GM12878 (cell line): ENCODE data around the gene TRIM46. TPM values are rescaled to one million over a fixed set of nuclear protein-coding genes. Genes with fewer than 3 reads are reported as not detected.
A peak's percentile ranks its signal among the peaks of the same experiment; 100 is the strongest.

Experiments
- ATAC-seq: fragments of 200-7000 bp; cut with Tn5 transposase; 3 replicates; pipeline ENCODE4 v1.9.1; 2020; ENCODE audit warnings: mild to moderate bottlenecking, moderate library complexity
- BruUV-seq: library from RNA; stranded (reverse); fragments of 400-500 nt; replicated peaks from 2 replicates; lab custom pipeline; 2021; lab: Mats Ljungman, UMichigan
- CTCF ChIA-PET: fragments of 300-600 bp; sonication (Branson Sonifier 250); formaldehyde crosslinking; extraction: SDS; loops from one replicate; lab custom pipeline; 2021; ENCODE audit warnings: inconsistent platforms; lab: Yijun Ruan, JAX
- POLR2A ChIA-PET: fragments of 350-600 bp; formaldehyde crosslinking; extraction: SDS; loops from one replicate; lab custom pipeline; 2021; ENCODE audit warnings: inconsistent platforms; lab: Charles Lee
- RAD21 ChIA-PET: fragments of 300-600 bp; sonication (Branson Sonifier 250); formaldehyde crosslinking; loops from one replicate; lab custom pipeline; 2023; ENCODE audit warnings: antibody characterized with exemption; ENCODE audit not compliant: unreplicated experiment; lab: Charles Lee
- SMC1A ChIA-PET: fragments of 300-600 bp; sonication (Branson Sonifier 250); formaldehyde crosslinking; loops from one replicate; lab custom pipeline; 2023; ENCODE audit not compliant: unreplicated experiment, uncharacterized antibody; lab: Charles Lee
- DNase-seq: peaks from one replicate; pipeline ENCODE4 v3.0.0-alpha.2; 2011; ENCODE audit warnings: low read depth, low spot score
- FAIRE-seq: peaks from 3 replicates; lab custom pipeline; 2011; peaks lifted over from hg19 to GRCh38; lab: Jason Lieb, UNC
- H2AFZ ChIP-seq: 2 replicates; pipeline ENCODE4 v1.6.0; 2011; ENCODE audit warnings: low read depth, low read length, control low read depth; ENCODE audit not compliant: control insufficient read depth
- H3K27ac ChIP-seq: 2 replicates; pipeline ENCODE4 v1.5.1; 2011; ENCODE audit warnings: control low read depth; ENCODE audit not compliant: control insufficient read depth, insufficient read depth
- H3K27me3 ChIP-seq, 2 experiments: replicated peaks in 1 of 2; 2 replicates each; pipeline versions ENCODE4 v1.6.0 to v1.6.1; 2011; ENCODE audit warnings: low read length in 1 of 2; ENCODE audit not compliant: control insufficient read depth in 2 of 2, insufficient read depth in 2 of 2
- H3K36me3 ChIP-seq, 2 experiments: 2 replicates each; pipeline ENCODE4 v1.5.1; 2011; ENCODE audit warnings: low read length in 1 of 2; ENCODE audit not compliant: control insufficient read depth in 2 of 2, insufficient read depth in 2 of 2
- H3K4me1 ChIP-seq: 2 replicates; pipeline ENCODE4 v1.6.1; 2011; ENCODE audit warnings: mild to moderate bottlenecking, low read length, moderate library complexity, mixed read lengths; ENCODE audit not compliant: control insufficient read depth, insufficient read depth
- H3K4me2 ChIP-seq: 2 replicates; pipeline ENCODE4 v1.6.0; 2011; ENCODE audit warnings: control low read depth; ENCODE audit not compliant: control insufficient read depth, insufficient read depth
- H3K4me3 ChIP-seq: fragments of 200-600 bp; sonication (generic); 2 replicates; pipeline ENCODE4 v1.5.1; 2016
- H3K79me2 ChIP-seq: 2 replicates; pipeline ENCODE4 v1.6.0; 2011; ENCODE audit warnings: low read length; ENCODE audit not compliant: control insufficient read depth, insufficient read depth
- H3K9ac ChIP-seq: 2 replicates; pipeline ENCODE4 v1.8.0; 2011; ENCODE audit warnings: low read length, control low read depth, mixed read lengths; ENCODE audit not compliant: control insufficient read depth, insufficient read depth
- H3K9me3 ChIP-seq: replicated peaks from 3 replicates; pipeline ENCODE4 v1.5.1; 2011; ENCODE audit warnings: mild to moderate bottlenecking, low read length; ENCODE audit not compliant: control insufficient read depth, insufficient read depth
- H4K20me1 ChIP-seq: 2 replicates; pipeline ENCODE4 v1.6.0; 2011; ENCODE audit not compliant: control insufficient read depth, insufficient read depth
- JUNB ChIP-seq: IDR thresholded peaks from 2 replicates; pipeline ENCODE4 v1.6.1; 2016; ENCODE audit warnings: antibody characterized with exemption, mild to moderate bottlenecking
- MXI1 ChIP-seq: fragments of 150-350 bp; IDR thresholded peaks from 2 replicates; pipeline ENCODE4 v1.6.1; 2011; ENCODE audit warnings: low read depth, mild to moderate bottlenecking, inconsistent platforms, low read length, improper control_type of control experiment
- PAX8 ChIP-seq: fragments of 450-650 bp; IDR thresholded peaks from 2 replicates; pipeline ENCODE4 v1.6.1; 2017; ENCODE audit warnings: mild to moderate bottlenecking, moderate library complexity
- WGBS: methylation state at CpG from one replicate; pipeline ENCODE4 v1.1.6; 2016; ENCODE audit warnings: low lambda C conversion rate; ENCODE audit not compliant: insufficient replicate concordance, insufficient coverage; ENCODE audit errors: missing lambda C conversion rate; 5-methylcytosine and 5-hydroxymethylcytosine counted together
- in situ Hi-C: fragments of 300-500 bp; cut with MboI; formaldehyde crosslinking; loops from 9 replicates; pipeline ENCODE4 v1.14.3; 2018; ENCODE audit warnings: mixed read lengths
- intact Hi-C: fragments of 100-400 bp; cut with micrococcal nuclease; formaldehyde crosslinking; loops from one replicate; pipeline ENCODE4 v1.14.2; 2022; ENCODE audit not compliant: unreplicated experiment
- polyA plus RNA-seq, 11 experiments: library from polyadenylated mRNA; depleted of rRNA in 4 of 11; unstranded in 6 of 11; stranded (reverse) in 5 of 11; fragments of >200 nt; fragmentation: Nextera tagmentation in 4 of 11; fragmentation: Illumina TruSeq in 1 of 11; extraction: Ambion mirVana in 4 of 11; extraction: Trizol in 1 of 11; gene quantifications; 1 replicate in 1 of 11; 2 replicates in 10 of 11; pipeline versions ENCODE4 v1.2.1 to v1.2.3, GENCODE V29; 2011 to 2016; ENCODE audit warnings: inconsistent platforms in 2 of 11, missing spikeins in 2 of 11, low read depth in 1 of 11
- total RNA-seq, 4 experiments: library from RNA; depleted of rRNA in 3 of 4; stranded (reverse); fragments of >200 nt in 3 of 4; fragmentation: Illumina TruSeq in 1 of 4; extraction: Trizol in 1 of 4; gene quantifications; 2 replicates each; pipeline versions ENCODE4 v1.2.1 to v1.2.3, GENCODE V29; 2013 to 2021

The TRIM46 gene
- total and polyA plus RNA-seq, 10 of the 15 experiments (the other 5 are each of a cell fraction or from before 2014, with no cell fraction given), result 0.08 to 3.1 (median 0.97) TPM

GRCh38 chr1:155171836-155172731 is 1.6 kb upstream of the TRIM46 start:
- ChIA-PET RAD21 (interaction anchor here (0.8 to 2.3 kb wide), 18 partner anchors 21 to 693 kb away, joined by 3 to 21 read pairs (median 4); partner anchors contain the start of gene SLC50A1), CTCF (interaction anchor here (0.8 to 12.1 kb wide), 39 partner anchors 9 to 625 kb away, joined by 3 to 284 read pairs (median 5); partner anchors contain the start of genes ADAM15, FDPS, MTX1 and RUSC1)
- Histone ChIP-seq H3K4me3 (peak overlapping the region; percentile 73), H3K4me2 (peak overlapping the region; percentile 93), H4K20me1 (no peaks in the 10 kb centered on the region), H3K36me3 (peaks cover 0 to 3% of the 10 kb centered on the region in 2 experiments; a peak in 1 of 4 replicates), H3K4me1 (peaks cover 24% of the 10 kb centered on the region), H2AFZ (peak overlapping the region; percentile 96), H3K79me2 (peaks cover 12% of the 10 kb centered on the region), H3K9ac (peak overlapping the region; percentile 97)
- in situ Hi-C loops, result no loop called here
- WGBS, result 39% methylated on average over 8 of the region's 8 CpGs
- TF ChIP-seq PAX8 (no peak), JUNB (no peak), MXI1 (0 out of 2 replicates have a peak, but pooled peaks have one; percentile 10)
- TF ChIP-seq, all 136 proteins: peak for 1
- peak overlapping the region; percentile 93 for H3K27ac ChIP-seq
- peak; percentile 52 for ATAC-seq
- ChIA-PET POLR2A (interaction anchor here (0.8 to 7.4 kb wide), 10 partner anchors 13 to 86 kb away, joined by 3 to 77 read pairs (median 8); partner anchors contain the start of gene SLC50A1), SMC1A (interaction anchor here (0.6 to 5.5 kb wide), 19 partner anchors 13 to 110 kb away, joined by 3 to 46 read pairs (median 5); a partner anchor contains a TSS)
- no peak for DNase-seq
- no peak for FAIRE-seq
- no peaks in the 10 kb centered on the region; the same call in 2 of the 3 replicates for H3K9me3 ChIP-seq
- no peaks in the 10 kb centered on the region for H3K27me3 ChIP-seq
- intact Hi-C loops, result loop anchor here (5.0 kb wide), 1 partner anchor 35 kb away; the partner anchor contains the start of gene SLC50A1
- no TSS peak for BruUV-seq
